Suprapubic skin (tissue), 4 donors: ENCODE measurements around the gene RAX2. TPM values are rescaled to one million over a fixed set of nuclear protein-coding genes. Genes with fewer than 3 reads are reported as not detected.

Experiments
- DNase-seq, 2 donors: peaks; one replicate each; pipeline ENCODE4 v3.0.0-alpha.2; 2019; ENCODE audit warnings: low spot score in 2 of 2
- H3K27ac ChIP-seq: fragments of 200-600 bp; sonication (generic); one replicate; pipeline ENCODE4 v1.5.1; 2019
- H3K27me3 ChIP-seq: fragments of 200-600 bp; sonication (generic); one replicate; pipeline ENCODE4 v1.5.1; 2019
- H3K36me3 ChIP-seq: fragments of 200-600 bp; sonication (generic); one replicate; pipeline ENCODE4 v1.5.1; 2019
- H3K4me1 ChIP-seq: fragments of 200-600 bp; sonication (generic); one replicate; pipeline ENCODE4 v1.5.1; 2019
- H3K4me3 ChIP-seq: fragments of 200-600 bp; sonication (generic); one replicate; pipeline ENCODE4 v1.5.1; 2019; ENCODE audit warnings: mild to moderate bottlenecking
- H3K9me3 ChIP-seq: fragments of 200-600 bp; sonication (generic); one replicate; pipeline ENCODE4 v1.5.1; 2019
- EP300 ChIP-seq: sonication (generic); formaldehyde crosslinking; IDR thresholded peaks from one replicate; pipeline ENCODE4 v1.6.1; 2017; ENCODE audit warnings: antibody characterized with exemption
- POLR2A ChIP-seq, 2 donors: fragments of 450-650 bp; IDR thresholded peaks; one replicate each; pipeline ENCODE4 v1.6.1; 2017; ENCODE audit warnings: antibody characterized with exemption in 2 of 2, mild to moderate bottlenecking in 2 of 2, moderate library complexity in 2 of 2
- POLR2AphosphoS5 ChIP-seq, 3 donors: sonication (generic); formaldehyde crosslinking; IDR thresholded peaks; one replicate each; pipeline ENCODE4 v1.6.1; 2017; ENCODE audit warnings: antibody characterized with exemption in 3 of 3
- WGBS: methylation state at CpG from one replicate; pipeline ENCODE4 v1.1.5; 2018; 5-methylcytosine and 5-hydroxymethylcytosine counted together
- total RNA-seq, 4 donors: library from RNA; depleted of rRNA; stranded (reverse); fragments of >200 nt; gene quantifications; one replicate each; pipeline ENCODE4 v1.1.0, GENCODE V29; 2016
- TF ChIP-seq, protein P1 (sequence below), 2 donors: fragments of 200-600 bp in 1 of 2; fragments of 450-650 bp in 1 of 2; sonication (generic) in 1 of 2; IDR thresholded peaks; one replicate each; pipeline ENCODE4 v1.5.1; 2016 to 2019; ENCODE audit warnings: antibody characterized with exemption in 2 of 2, mild to moderate bottlenecking in 1 of 2, moderate library complexity in 1 of 2

The RAX2 gene
- total RNA-seq, 4 donors from 2014 or later, result not detected

DNA sequence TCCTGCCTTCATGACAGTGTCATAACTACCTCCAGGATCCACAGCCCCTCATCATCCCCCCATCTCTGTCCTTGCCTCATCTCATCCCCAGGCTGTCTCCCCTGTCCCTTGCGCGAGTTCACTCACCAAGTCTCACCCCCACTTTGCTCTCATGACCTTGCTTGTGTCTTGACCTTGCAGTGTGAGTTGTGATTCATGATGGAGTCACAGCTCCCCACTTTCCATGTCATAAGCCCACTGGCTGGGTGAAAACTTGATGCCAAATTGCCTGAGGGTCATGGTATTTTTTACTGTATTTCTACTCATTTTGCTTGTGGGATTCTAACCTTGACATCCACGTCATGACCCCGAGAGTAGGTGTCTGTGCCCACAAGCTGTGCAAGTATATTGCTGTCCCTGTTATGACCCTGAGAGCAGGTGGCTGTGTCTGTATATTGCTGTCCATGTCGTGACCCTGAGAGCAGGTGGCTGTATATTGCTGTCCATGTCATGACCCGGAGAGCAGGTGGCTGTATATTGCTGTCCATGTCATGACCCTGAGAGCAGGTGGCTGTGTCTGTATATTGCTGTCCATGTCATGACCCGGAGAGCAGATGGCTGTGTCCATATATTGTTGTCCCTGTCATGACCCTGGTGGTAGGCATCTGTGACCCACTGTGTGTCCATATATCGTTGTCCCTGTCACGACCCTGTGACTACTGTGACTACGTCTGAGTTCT is 34.4 kb downstream of the RAX2 start:
- TF ChIP-seq EP300 (no peak), POLR2A (IDR thresholded peaks at IDR 0.05) (no peak), POLR2AphosphoS5 (IDR thresholded peaks at IDR 0.05) (no peak)
- TF ChIP-seq, protein P1, sequence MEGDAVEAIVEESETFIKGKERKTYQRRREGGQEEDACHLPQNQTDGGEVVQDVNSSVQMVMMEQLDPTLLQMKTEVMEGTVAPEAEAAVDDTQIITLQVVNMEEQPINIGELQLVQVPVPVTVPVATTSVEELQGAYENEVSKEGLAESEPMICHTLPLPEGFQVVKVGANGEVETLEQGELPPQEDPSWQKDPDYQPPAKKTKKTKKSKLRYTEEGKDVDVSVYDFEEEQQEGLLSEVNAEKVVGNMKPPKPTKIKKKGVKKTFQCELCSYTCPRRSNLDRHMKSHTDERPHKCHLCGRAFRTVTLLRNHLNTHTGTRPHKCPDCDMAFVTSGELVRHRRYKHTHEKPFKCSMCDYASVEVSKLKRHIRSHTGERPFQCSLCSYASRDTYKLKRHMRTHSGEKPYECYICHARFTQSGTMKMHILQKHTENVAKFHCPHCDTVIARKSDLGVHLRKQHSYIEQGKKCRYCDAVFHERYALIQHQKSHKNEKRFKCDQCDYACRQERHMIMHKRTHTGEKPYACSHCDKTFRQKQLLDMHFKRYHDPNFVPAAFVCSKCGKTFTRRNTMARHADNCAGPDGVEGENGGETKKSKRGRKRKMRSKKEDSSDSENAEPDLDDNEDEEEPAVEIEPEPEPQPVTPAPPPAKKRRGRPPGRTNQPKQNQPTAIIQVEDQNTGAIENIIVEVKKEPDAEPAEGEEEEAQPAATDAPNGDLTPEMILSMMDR (IDR thresholded peaks at IDR 0.05), result no peak
- no peak for DNase-seq
- Histone ChIP-seq H3K27ac (no peak overlapping the region), H3K27me3 (peaks cover 8% of the 10 kb centered on the region), H3K4me3 (no peak overlapping the region), H3K4me1 (no peaks in the 10 kb centered on the region), H3K36me3 (no peaks in the 10 kb centered on the region), H3K9me3 (no peaks in the 10 kb centered on the region)
- WGBS, result 76% methylated on average over 10 of the region's 10 CpGs

DNA sequence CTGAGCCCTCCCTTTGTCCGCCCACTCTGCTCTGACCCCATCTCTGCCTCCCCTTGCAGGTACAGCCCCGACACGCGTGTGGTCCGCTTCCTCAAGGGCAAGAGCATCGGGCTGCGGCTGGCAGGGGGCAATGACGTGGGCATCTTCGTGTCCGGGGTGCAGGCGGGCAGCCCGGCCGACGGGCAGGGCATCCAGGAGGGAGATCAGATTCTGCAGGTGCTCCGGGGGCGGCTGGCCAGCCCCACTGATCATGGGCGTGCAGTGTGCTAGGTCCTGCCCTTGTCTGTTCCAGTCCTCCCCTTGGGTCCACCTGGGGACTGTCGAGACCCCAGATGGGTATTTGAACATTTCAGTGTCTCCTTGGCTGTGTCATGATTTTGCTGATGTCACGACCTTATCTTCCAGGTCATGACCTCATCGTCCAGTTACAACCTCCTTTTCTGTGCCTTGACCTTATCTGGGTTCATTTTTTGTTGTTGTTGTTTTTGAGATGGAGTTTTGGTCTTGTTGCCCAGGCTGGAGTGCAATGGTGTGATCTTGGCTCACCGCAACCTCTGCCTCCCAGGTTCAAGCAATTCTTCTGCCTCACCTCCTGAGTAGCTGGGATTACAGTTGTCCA is 35.8 kb downstream of the RAX2 start:
- 83% methylated on average over 20 of the region's 21 CpGs for WGBS
- DNase-seq, result no peak
- H3K4me1 ChIP-seq, result no peaks in the 10 kb centered on the region
- no peaks in the 10 kb centered on the region for H3K9me3 ChIP-seq
- no peaks in the 10 kb centered on the region for H3K36me3 ChIP-seq
- no peak overlapping the region for H3K27ac ChIP-seq
- H3K27me3 ChIP-seq, result peaks cover 8% of the 10 kb centered on the region
- no peak overlapping the region for H3K4me3 ChIP-seq
- TF ChIP-seq POLR2AphosphoS5 (IDR thresholded peaks at IDR 0.05) (no peak), POLR2A (IDR thresholded peaks at IDR 0.05) (no peak), EP300 (no peak)
- TF ChIP-seq, protein P1 (IDR thresholded peaks at IDR 0.05), result no peak

DNA sequence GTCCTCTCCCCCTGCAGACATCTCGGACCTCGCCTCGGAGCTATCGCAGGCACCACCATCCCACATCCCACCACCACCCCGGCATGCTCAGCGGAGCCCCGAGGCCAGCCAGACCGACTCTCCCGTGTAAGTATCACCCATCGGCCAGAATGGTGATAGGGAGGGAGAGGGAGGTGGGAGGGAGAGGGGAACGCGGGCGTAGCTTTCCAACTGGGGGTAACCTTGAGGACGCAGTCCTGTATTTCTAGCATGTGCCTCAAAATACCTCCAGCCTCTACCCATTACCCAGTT is 37.8 kb downstream of the RAX2 start:
- Histone ChIP-seq H3K27me3 (peaks cover 8% of the 10 kb centered on the region), H3K27ac (no peak overlapping the region), H3K4me3 (no peak overlapping the region), H3K36me3 (no peaks in the 10 kb centered on the region), H3K4me1 (no peaks in the 10 kb centered on the region), H3K9me3 (no peaks in the 10 kb centered on the region)
- no peak for DNase-seq
- TF ChIP-seq EP300, result no peak
- no peak for TF ChIP-seq POLR2AphosphoS5 (IDR thresholded peaks at IDR 0.05)
- TF ChIP-seq, protein P1 (IDR thresholded peaks at IDR 0.05), result no peak
- TF ChIP-seq POLR2A (IDR thresholded peaks at IDR 0.05), result no peak
- 95% methylated on average over 14 of the region's 14 CpGs for WGBS

DNA sequence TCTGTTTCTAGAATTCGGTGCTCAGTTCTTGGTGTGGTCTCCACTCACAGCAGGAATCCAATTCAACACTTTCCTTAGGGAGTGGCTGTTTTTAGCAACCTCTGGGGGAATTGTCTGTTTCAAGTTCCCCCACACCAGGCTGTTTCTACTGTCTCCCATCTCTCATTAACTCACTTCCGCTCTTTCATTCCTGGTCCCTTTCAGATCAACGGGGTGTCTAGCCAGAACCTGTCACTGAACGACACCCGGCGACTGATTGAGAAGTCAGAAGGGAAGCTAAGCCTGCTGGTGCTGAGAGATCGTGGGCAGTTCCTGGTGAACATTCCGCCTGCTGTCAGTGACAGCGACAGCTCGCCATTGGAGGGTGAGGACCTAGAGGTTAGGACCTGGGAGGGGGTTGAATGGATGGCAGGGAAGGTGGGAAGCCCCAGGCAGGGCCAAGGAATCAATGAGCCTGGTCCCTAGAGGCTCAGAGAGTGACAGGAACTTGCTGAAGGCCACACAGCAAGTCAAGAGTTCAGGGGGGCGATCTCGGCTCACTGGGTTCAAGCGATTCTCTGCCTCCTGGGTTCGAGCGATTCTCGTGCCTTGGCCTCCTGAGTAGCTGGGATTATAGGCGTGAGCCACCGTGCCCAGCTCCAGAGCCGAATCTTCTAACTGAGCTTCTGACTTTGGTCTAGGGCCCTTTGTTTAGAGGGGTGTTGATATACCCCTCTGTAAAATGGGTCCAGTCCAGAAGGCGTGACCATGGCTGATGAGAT is 38.3 kb downstream of the RAX2 start:
- Histone ChIP-seq H3K36me3 (no peaks in the 10 kb centered on the region), H3K4me3 (no peak overlapping the region), H3K27ac (no peak overlapping the region), H3K4me1 (no peaks in the 10 kb centered on the region), H3K27me3 (peaks cover 8% of the 10 kb centered on the region), H3K9me3 (no peaks in the 10 kb centered on the region)
- no peak for DNase-seq
- WGBS, result 57% methylated on average over 11 of the region's 20 CpGs
- no peak for TF ChIP-seq EP300
- no peak for TF ChIP-seq POLR2AphosphoS5 (IDR thresholded peaks at IDR 0.05)
- no peak for TF ChIP-seq POLR2A (IDR thresholded peaks at IDR 0.05)
- TF ChIP-seq, protein P1 (IDR thresholded peaks at IDR 0.05), result no peak

DNA sequence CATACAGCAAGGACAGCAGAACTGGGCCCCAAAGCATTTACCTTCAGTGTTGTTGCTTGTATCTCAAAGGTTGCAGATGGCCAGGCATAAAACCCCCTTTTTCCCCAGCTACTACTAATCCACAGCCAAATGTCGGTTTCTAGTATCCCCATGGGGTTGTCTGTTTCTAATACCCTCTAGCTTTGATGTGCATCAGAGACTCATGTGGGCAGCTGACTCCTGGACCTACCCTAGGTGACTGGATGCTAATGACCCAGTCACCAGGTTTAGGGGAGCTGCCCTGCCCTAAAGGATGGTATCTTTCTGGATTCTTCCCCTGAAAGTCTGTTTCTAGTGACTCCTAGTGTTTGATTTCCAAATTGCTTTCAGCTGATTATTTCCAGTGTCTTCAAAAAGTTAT is 39.9 kb downstream of the RAX2 start:
- 82% methylated on average over 1 of the region's 1 CpG for WGBS

More for the DNA sequence above, 39.9 kb downstream of the RAX2 start:
- Histone ChIP-seq H3K4me3 (no peak overlapping the region), H3K27me3 (peaks cover 8% of the 10 kb centered on the region), H3K4me1 (no peaks in the 10 kb centered on the region), H3K27ac (no peak overlapping the region), H3K9me3 (no peaks in the 10 kb centered on the region), H3K36me3 (no peaks in the 10 kb centered on the region)
- TF ChIP-seq POLR2A (IDR thresholded peaks at IDR 0.05), result no peak
- no peak for DNase-seq
